Measurements from ENCODE around the gene SLC16A10.

DNA sequence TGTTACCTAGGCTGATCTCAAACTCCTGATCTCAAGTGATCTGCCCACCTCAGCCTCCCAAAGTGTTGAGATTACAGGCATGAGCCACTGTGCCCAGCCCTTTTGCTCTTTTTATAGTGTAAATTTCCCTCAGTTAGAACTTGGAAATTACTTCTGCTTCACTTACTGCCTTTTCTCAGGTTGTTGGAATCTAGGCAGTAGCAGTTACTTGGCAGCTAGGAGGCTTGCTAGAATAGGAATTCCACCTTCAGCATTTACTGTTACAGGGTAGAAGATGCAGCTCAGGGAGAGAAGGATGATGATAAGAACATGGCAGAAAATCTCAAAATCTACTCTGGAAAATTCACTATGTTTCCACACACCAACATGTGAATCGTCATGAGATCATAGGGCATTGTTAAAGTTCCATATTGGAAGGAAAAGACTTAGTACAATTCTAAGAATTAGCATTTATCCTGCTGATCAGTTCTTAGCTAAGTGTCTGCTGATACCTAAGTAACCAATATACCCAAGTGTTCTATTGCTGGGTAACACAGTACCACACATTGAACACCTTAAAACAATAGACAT lies 182.2 kb downstream of the SLC16A10 start:
- TF ChIP-seq, protein P1, sequence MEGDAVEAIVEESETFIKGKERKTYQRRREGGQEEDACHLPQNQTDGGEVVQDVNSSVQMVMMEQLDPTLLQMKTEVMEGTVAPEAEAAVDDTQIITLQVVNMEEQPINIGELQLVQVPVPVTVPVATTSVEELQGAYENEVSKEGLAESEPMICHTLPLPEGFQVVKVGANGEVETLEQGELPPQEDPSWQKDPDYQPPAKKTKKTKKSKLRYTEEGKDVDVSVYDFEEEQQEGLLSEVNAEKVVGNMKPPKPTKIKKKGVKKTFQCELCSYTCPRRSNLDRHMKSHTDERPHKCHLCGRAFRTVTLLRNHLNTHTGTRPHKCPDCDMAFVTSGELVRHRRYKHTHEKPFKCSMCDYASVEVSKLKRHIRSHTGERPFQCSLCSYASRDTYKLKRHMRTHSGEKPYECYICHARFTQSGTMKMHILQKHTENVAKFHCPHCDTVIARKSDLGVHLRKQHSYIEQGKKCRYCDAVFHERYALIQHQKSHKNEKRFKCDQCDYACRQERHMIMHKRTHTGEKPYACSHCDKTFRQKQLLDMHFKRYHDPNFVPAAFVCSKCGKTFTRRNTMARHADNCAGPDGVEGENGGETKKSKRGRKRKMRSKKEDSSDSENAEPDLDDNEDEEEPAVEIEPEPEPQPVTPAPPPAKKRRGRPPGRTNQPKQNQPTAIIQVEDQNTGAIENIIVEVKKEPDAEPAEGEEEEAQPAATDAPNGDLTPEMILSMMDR (IDR thresholded peaks at IDR 0.05), result no peak
- TF ChIP-seq POLR2A (IDR thresholded peaks at IDR 0.05), result no peak
